HG03025 (cell line): ENCODE measurements around the gene NXT1.

Experiments
- ATAC-seq: cut with Tn5 transposase; IDR thresholded peaks from one replicate; pipeline ENCODE4 v1.9.1; 2021; ENCODE audit warnings: mild to moderate bottlenecking, moderate library complexity; ENCODE audit not compliant: unreplicated experiment, low FRiP score

Gene NXT1

DNA sequence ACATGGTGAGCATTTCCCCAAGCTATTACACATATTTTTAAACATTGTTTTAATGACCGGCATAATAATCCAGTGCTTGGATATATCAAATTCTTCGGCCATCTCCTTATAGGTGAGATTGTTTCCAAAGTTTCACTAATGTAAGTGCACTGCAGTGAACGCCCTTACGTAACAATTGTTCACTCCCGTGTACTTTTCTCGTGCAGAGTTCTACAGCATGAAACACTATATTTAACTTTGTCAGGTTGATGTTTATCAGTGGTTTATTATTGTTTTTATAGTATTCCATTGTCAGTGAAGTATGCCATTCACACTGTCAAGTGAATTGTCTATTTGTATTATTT lies 7.9 kb downstream of the NXT1 start:
- no peak for ATAC-seq

DNA sequence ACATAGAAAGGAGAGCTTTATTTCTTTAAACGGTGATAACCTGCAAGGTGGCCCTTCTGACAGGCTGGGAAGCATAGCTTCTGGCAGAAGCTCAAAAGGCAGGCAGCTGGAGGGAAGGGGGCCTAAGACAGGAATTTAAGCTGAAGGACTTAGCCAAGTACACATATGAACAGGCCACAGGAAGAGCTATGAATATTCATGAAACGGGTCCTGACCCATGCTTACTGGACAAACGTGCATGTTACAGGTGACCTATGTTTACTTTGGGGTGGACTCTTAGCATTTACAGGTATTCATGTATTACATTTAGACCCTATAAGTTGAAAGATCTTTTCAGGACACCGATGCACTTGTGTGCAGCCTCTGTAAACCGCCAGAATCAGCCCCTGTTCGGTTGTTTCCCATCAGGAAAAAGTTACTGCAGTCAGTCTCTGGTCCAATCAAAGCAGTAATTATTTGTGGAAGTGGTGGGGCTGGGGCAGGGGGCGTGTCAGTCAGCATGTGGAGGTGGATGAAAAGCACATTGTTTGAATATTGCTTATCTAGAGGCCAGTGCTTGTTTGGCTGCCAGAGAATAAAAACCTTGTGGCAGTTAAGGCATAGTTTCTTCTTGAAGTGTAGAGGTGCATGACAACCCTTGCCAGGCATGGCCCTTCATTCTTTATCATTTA lies 8.5 kb downstream of the NXT1 start:
- ATAC-seq, result no peak

DNA sequence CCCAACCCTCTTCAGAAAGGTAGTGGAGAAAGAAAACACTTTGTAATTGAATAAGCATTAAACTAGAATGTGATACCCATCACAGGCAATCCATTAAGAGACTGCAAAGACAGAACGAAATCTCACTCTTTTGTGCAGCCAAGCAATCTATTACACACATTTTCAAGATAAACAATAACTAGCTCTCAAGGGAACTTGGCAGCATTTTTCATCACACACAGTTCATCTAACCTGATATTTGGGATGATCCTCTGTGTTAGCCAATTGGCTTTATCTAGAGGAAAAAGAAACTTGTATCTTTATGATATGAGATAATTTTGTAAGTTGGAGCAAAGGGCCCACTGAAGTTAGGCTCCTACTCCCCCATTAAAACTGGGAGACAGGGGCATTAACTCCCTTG lies 9.9 kb downstream of the NXT1 start:
- ATAC-seq, result no peak

DNA sequence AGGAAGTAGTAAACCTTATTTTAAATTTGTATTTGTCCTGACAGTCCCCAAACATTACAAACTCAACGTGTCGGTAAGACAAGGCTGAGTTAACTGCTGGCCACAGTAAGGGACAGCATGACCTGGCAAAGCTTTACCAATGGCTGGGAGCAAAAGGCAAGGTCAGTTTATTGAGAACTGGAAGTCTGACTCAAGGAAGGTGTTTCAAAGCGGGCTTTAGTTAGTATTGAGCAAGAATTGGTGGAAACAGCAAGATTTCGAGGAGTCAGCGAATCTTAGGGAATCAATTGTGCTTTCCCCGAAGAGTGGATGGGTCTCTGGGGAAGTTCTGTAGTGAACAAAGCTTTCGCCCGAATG lies 10.5 kb downstream of the NXT1 start:
- ATAC-seq, result no peak

DNA sequence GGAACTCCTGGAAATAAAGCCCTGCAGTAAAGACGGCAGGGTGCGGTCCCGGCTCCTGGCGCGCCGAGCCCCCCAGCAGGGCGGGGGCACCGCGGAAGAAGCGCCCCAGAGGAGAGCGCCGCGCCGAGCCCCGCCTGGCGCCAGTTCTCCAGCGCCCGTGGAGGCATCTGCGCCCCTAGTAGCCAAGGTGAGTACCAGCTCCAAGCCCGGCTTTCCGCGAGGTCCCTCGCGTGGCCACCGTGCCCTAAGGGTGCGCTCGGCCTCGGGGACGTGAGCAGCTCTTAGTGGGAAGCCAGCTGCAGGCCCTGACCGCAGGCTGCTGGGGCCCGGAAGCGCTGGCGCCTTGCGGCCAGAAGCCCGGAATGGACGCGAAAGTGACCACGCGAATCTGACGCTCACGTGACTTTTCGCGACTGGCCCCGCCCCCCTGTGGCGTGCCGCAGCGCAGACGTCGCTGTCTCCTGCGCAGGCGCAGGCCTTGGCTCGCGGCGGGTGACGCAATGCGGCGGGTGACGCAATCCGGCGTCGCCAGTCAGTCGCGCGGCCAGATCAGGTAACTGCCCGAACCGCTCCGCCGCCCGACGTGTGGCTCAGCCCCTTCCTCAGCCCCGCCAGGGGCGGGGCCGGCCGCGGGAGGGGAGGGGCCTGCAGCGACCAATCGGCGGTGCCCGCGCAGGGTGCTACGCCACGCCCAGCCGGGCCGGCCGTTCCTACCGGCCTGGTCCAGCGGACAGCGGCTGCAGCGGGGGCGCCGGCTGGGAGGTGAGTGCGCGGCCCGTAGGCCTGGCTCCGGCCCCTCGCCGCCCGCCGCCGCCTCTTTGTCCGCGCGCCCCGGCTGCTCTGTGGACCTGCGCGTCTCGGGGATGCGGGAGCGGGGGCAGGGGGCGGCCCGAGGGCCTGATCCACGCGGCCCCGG lies 11.1 kb downstream of the NXT1 start, which contains the start of gene GZF1:
GZF1 (plus strand) TSS at position 707 of the 916 bp plus-strand sequence. CDS start 2,202 bp downstream, outside the sequence.
- ATAC-seq, result peak; percentile 69

DNA sequence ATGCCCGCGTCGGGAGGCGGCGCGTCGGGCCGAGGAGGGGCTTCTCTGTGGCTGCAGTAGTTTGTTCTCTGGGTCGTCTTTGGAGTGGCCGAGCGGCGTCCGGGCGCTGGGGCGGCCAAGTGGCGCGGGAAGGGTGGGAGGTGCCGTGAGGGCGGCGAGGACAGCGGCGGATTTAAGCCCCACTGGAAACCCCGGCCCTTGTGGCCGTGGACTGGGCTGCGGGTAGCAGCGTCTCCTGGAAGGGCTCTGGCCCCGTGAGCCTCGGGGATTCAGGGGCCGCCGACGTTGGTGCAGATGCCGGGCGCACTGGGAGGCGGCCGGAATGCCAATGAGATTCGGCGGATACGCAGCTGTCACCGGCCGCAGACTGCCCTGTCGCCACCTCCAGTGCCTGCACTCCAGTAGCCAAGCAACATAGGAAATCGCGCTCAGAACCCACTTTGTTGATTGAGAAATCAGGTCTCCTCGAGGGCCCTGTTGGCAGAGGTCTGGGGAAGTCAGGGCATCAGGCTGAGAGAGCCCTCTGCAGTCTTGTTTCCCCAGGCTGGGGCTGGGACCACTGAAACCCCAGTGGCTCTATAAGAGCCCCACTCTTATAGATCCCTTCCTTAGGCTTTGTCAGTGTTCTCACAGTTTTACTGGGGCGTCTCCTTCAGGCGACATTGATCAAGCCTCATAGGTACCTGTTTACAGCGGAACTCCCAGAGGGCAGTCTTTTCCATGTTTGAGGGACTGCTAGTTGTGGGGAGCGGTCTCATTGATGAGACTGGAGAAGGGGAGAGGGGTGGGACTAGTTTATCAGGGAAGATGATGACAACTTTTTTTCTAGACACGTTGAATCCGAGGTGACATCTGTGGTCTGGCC lies 12.0 kb downstream of the NXT1 start:
- peak; percentile 3 for ATAC-seq

DNA sequence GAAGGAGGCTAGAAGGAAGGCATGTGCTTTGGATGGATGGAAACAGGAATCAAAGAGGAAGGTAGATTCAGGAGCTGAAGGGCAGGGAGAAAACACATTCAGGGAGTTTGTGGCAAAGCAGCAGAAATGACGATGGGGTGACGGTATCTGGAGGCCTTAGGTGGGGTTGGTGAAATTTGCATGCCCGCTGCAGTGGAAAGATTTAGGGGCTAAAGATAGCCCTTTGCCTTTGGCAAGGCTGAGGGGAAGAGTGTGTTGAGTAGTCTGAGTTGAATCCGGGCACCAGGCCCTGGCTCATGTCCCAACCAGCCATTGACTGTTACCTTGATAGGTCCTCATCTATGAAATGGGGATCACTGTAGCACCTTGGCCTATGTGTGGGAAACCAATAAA lies 12.7 kb downstream of the NXT1 start:
- ATAC-seq, result no peak

DNA sequence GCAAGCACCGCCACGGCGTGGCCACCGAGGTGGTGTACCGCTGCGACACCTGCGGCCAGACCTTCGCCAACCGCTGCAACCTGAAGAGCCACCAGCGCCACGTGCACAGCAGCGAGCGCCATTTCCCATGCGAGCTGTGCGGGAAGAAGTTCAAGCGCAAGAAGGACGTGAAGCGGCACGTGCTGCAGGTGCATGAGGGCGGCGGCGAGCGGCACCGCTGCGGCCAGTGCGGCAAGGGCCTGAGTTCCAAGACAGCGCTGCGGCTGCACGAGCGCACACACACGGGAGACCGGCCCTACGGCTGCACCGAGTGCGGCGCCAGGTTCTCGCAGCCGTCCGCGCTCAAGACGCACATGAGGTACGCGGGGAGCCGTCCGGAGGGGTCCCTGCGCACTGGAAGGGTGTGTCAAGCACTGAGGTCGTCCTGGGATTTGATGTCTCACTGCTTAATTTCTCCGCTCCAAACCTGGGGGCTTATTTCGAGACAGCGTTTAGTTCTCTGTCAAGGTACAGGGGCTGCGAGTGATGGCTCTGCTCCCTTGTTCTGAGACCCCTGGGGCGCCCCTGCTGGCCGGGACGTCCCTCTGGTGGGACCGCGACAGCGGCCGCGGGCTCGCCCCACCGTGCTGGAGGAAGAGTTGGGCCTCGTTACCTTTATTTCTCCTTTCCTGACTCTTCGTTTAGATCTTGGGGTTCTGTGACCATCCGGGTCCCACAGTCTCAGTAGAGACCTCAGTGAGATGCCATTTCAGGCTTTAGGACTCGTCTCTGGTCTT lies 15.0 kb downstream of the NXT1 start:
- ATAC-seq, result no peak

DNA sequence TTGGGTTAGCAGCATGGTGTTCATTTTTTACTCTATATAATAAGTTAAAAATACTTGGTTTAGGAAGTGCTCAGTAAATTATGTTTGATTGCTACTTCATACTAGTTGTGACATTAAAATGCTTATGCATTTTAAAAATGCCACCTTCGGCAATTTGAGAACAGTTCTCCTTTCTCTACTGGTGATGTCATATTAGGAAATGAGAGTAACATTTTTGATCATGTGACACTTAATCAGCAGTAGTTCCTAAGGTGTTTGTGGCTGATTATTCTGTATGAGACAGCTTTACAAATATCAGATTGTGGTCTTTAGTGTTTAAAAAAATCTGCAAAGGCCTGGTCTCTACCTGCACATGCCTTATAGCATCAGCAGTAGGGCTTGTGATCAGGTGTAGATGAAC lies 15.8 kb downstream of the NXT1 start:
- ATAC-seq, result no peak

DNA sequence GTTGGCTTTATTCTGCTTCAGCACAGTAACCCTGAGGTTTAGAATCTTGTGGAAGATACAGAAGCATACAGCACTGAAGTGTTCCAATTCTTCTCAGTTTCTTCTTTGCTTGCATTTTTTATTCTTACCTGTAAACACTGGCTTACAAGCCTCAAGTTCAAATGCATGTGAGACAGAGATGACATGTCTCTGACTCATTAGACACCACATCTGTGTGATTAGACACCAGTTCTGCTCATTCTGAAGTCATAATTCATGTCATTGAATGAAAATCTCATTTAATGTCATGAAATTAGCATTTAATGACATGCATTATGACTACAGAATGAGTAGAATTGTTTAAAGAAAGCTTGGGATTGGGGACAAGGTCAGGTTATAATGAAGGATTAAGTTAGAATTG lies 17.2 kb downstream of the NXT1 start:
- no peak for ATAC-seq

DNA sequence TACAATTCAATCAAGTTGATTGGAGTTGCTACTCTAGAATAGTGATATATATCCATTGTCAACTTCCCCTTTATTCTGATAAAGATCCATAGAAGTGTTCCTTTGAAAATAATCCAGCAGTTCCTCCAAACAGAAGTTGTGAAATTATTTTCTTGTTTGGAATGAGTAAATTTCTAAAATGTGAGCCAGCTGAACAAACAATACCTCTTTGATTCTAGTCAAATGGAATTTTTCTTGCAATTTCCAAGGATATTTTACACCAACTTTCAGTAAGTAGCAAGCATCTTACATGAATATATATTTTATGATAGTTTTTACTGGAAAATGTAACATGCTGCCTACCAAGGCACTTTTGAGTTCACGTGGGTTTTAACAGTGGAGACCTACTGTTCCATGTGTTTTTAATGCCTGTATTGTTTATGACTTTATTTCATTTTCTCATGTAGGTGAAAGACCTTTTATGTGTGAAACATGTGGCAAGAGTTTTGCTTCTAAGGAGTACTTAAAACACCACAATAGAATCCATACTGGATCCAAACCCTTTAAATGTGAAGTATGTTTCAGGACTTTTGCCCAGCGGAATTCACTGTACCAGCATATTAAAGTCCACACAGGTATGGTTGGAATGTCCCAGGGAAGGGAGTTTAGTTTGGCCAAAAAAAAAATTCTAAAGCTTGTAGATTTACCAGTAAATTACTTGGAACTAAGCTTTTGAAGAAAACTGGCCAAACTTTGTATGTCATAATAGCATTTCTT lies 17.9 kb downstream of the NXT1 start:
- no peak for ATAC-seq

DNA sequence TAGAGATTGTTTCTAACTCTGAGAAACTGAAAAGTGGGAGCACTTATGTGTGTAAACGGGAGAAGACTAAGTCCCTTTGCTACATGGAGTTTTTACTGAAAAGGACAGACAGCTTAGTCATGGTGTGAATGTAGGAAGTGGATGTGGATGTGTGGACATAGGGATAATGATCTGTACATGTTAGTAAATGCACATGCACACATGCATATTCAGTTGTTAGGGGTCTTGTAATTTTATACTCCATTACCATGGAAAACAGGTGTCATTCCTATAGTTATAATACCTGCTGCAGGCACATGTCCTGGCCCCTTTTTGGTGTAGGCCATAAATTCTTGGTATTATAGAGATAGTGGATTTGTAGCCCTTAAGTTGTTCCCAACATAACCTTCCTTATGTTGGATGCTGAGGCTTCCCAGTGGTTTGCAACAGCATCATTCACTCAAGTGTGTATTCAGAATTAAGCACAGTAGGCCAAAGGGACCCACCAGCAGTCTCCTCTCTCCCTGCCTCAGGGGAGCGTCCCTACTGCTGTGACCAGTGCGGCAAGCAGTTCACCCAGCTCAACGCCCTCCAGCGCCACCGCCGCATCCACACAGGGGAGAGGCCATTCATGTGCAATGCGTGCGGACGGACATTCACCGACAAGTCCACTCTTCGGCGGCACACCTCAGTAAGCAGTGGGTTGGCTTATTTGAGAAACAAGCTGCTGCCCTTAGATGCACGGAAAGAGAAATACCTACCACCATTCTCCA lies 18.7 kb downstream of the NXT1 start:
- no peak for ATAC-seq

DNA sequence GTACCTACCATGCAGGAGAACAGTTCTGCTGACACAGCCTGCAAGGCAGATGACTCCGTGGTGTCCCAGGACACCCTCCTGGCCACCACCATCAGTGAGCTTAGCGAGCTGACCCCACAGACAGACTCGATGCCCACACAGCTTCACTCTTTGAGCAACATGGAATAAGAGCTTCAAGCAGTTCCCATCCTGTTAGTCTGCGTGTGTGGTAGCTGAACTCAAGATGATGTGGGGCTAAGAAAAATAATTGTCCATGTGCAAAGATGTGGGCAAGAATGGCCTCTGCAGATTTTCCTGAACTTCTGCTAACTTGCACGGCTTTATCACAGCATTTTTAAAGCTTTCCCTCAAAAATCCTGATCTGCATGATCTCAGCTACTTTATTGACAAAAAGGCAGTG lies 19.7 kb downstream of the NXT1 start:
- ATAC-seq, result no peak

DNA sequence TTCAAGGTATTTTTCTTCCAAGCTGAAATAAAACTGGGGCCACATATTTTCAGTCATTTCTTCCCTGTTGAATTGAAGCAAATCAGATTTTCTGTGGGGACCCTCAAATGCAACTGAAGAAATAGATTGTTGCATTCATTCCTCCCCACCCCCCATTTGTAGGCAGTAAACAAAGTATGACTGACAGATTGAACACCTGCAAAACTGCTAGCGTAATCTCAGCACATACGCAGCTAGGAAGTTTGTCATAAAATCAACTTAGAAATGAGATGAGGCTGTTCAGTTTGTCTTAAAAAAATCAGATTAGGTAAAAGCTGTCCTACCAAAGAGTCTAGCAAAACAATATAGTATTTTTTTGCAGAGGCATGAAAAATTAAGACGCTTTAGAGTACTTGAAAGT lies 20.3 kb downstream of the NXT1 start:
- no peak for ATAC-seq

DNA sequence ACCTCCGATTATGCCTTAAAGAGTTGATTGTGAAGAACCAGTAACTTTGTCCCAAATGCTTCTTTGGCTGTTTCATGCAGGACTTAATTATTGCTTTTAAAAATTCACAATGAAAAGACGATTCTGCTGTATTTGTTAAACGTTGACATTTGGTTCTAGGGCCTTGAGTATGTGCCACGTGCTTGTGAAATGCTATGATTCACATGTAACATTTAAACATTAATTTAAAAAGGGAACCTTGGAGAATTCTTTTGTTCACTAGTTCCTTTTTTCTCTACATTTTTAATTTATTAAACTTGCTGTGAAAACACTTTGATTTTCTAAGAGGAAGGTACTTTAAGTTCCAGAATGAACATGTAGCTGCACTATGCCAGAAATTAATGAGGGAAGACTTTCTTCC lies 20.9 kb downstream of the NXT1 start:
- ATAC-seq, result no peak

DNA sequence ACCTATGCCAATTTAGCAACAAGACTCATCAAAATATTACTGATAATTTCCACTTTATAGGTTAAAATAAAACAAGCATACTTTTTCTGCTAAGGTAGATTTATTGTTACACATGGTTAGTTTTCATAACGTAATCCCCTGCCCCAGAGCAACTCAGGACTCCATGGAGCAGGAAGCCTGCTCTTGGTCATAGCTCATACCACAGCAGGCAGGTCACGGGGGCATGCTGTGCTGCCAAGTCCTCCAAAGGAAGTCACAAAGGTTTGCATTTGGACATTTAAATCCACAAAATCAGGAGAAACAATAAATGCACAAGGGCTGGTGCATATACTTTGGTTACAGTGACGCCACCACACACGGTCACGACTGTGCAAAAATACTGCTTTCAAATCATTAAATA lies 23.9 kb downstream of the NXT1 start:
- no peak for ATAC-seq

DNA sequence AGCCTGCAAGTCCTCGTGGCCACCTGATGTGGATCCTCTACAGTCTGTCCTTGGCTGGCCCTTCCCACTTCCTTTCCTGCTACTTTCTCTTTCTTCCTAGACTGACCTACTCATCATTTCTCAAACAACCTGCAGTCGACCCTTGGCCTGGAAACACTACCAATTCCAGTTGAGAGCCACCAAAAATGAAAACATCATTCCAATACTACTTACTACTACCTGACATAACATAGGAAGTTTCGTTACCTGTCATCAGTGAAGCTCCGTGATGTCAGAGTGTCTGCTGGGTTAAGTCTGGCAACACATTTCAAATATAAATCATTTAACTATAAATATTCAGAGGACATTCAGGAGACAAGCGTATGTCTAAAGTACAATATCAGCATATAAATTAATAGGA lies 25.2 kb downstream of the NXT1 start:
- no peak for ATAC-seq

DNA sequence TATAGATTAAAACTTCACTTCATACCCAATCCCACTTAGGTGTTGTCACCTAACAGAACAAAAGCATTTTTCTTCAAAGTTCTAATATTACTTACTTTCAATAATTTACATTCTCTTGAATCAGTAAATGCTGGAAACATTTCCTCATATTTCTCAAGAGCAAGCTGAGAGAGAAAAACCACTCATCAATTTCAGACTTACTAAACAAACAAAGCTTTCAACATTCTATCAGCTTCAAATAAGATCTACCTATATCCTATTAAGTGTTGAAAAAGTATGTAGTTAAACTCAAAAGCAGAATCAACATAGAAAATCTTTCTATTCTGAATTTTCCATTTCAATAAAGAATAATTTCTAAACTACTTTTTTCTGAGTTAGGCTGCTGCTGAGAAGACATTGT lies 29.2 kb downstream of the NXT1 start:
- ATAC-seq, result no peak

DNA sequence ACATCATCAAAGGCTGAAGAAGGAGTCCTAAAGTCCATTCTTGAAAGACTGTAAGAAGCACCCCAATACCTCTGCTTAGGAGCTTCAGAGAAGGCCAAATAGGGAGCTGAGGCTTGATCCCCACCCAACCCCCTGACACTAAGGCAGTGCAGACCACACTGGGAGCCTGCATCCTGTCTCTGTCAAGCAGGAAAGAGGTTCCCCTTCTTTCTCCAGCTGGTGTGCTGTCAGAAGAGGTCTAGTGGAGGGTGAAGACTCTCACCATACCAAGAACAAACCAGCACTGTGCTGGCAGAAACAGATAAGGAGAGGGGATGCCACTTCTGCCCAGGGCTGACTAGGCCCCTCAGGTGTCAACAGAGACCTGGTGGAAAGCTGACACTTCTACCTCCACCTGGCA lies 31.3 kb downstream of the NXT1 start:
- no peak for ATAC-seq
